NAMALWA (cell line): ENCODE results near the gene SLC25A26.
"Not testable (repeated sequence)": the region's sequence is repeated elsewhere in the genome, so short reads cannot be mapped to it uniquely, and the experiment has no call there.

Source experiments
- DNase-seq: peaks from one replicate; pipeline ENCODE4 v3.0.0-alpha.2; 2015; ENCODE audit warnings: low spot score

Gene SLC25A26

GRCh38 chr3:66270288-66270687 lies 49.5 kb downstream of the SLC25A26 start:
- no peak for DNase-seq

GRCh38 chr3:66270701-66271100 lies 49.9 kb downstream of the SLC25A26 start:
- no peak for DNase-seq

DNA sequence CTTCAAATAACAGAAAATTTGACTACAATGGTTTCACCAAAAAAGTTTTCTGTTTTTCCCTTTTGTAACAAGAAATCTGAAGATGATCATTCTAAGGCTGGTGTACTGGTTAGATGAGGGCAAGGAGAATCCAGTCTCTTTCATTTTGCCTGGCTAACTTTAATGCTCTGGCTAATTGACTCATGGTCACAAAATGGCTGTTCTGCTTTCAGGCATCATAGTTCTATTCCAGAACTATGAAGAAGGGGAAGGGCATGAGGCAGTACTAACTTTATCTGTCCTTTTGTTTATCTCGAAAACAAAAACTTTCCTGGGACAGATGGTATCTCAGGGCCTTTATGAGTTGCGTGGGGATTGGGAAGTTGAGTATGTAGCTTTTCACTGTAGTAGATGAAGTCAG lies 50.4 kb downstream of the SLC25A26 start:
- no peak for DNase-seq

DNA sequence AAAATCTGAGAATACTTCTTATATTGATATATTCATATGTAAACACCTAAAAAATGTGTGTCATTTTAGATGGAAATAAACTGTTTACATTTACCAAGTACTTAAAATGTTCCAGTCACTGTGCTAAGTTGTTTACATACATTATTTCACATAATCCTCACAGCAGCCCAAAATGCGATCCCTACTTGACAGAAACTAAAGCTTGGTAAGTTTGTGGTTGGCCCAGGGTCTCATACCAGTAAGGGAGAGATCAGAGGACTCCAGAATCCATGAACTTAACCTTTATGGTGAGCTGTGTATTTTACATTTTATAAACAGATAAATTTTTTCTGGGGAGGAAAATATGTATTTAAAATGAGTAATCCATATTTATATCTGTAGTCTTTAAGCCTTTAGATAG lies 51.2 kb downstream of the SLC25A26 start:
- no peak for DNase-seq

- DNase-seq = not testable (repeated sequence)
These were observed 54.0 kb downstream of the SLC25A26 start for GRCh38 chr3:66274837-66275236.

- peak; percentile 63 for DNase-seq
These were observed 56.0 kb downstream of the SLC25A26 start for GRCh38 chr3:66276705-66277274.

GRCh38 chr3:66279168-66279567 lies 58.4 kb downstream of the SLC25A26 start:
- DNase-seq = no peak

GRCh38 chr3:66280304-66280703 lies 59.5 kb downstream of the SLC25A26 start:
- no peak for DNase-seq

- not testable (repeated sequence) for DNase-seq
These were observed 71.1 kb downstream of the SLC25A26 start for GRCh38 chr3:66291922-66292321.

- no peak for DNase-seq
These were observed 76.6 kb downstream of the SLC25A26 start for GRCh38 chr3:66297260-66297873.

DNA sequence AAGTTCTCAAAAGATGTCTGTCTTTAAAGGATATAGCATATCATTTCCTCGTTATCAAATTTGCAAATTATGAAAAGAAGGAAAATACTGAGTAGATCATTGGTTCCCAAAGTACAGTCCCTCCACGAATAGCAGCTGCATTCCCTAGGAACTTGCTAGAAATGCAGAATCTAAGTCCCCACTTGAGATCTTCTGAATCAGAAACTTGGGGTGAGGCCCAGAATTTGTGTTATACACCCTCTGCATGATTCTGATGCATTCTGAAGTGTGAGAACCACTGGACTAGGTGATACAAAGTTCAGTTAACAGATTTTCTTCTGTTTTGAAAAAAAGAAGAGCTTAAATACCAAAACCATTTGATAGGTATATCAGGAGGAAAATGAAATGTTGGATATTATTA lies 77.1 kb downstream of the SLC25A26 start:
- no peak for DNase-seq

- DNase-seq = no peak
These were observed 77.8 kb downstream of the SLC25A26 start for GRCh38 chr3:66298591-66298990.

GRCh38 chr3:66299085-66299484 lies 78.3 kb downstream of the SLC25A26 start:
- DNase-seq = not testable (repeated sequence)

DNA sequence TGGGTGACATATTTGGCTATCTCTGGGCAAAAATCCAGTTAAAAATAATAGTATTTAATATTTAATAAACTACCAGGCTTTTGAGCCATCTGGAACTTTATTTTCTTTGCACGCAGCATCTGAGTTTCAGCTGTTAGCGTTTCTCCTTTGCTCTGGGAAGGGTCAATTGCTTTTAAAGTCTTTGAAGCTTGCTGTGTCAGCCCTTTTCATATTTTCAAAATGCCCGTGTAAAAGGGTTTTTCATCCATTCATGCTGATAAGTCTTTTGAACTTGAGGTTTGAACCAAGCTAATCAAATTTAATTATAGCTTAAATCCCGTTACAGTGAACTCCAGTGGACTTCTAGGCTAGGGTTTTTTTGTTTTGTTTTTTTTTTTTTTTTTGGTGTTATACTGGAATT lies 79.1 kb downstream of the SLC25A26 start:
- no peak for DNase-seq

DNA sequence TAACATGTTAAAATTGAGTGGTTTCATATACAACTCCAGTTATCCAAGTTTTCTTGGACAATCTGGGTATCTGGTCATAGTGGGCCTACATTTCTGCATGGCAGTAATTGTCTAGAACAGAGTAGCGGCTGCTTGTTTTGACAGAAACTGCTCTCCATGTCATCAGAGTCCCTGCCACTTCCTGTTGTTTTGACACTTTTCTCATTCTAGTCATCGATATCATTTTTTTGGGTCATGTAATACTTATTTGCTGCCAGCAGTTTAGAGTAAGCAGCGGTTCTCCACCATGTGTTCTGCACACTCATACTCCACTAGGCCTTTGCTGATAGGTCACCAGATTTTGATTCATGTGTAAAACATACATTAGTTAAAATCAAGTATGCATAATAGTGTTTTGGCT lies 81.5 kb downstream of the SLC25A26 start:
- peak; percentile 3 for DNase-seq

DNA sequence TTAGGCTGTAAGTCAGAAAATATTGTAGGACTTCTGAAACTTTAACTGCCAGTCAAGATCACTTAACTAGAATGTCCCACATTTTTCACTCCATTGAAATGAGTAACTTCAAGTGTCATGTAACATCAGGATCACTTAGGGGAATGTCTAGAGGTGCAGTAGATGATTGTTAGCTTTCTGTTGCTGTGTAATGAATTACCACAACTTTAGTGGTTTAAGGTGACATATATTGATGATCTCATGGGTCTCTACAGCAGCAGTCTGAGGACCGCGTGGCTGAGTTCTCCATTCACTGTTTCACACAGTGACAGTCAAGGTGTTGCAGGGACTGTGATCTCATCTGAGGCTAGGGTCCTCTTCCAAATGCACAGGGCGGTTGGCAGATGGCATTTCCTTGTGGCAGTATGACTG lies 82.7 kb downstream of the SLC25A26 start:
- no peak for DNase-seq

DNA sequence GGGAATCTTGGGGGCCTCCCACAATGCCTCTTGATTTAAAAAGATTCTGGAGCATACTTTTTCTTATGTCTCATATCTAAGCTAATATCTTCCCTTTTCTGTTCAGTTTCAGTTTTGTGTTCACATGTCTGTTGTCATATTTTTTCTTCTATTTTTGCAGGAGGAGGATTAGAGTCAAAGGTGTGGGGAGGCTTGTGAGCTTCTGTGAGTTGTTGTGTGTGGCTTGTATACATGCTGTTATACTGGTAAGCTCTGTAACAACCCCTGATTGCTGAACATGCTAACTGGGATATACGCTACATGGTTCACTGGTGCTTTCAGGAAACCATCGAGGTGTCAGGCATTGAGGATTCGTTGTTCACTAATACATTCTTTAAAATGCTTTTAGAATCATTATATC lies 83.5 kb downstream of the SLC25A26 start:
- DNase-seq = no peak

DNA sequence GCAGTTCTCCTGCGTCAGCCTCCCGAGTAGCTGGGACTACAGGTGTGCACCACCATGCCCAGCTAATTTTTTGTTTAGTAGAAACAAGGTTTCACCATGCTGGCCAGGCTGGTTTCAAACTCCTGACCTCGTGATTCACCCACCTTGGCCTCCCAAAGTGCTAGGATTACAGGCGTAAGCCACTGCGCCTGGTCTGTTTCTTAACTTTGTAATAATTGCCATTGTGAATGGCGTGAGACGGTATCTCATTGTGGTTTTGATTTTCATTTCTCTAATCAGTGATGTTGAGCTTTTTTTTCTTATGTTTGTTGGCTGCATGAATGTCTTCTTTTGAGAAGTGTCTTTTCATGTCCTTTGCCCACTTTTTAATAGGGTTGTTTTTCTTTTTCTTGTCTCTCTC lies 85.3 kb downstream of the SLC25A26 start:
- not testable (repeated sequence) for DNase-seq

GRCh38 chr3:66306991-66307390 lies 86.2 kb downstream of the SLC25A26 start:
- not testable (repeated sequence) for DNase-seq

DNA sequence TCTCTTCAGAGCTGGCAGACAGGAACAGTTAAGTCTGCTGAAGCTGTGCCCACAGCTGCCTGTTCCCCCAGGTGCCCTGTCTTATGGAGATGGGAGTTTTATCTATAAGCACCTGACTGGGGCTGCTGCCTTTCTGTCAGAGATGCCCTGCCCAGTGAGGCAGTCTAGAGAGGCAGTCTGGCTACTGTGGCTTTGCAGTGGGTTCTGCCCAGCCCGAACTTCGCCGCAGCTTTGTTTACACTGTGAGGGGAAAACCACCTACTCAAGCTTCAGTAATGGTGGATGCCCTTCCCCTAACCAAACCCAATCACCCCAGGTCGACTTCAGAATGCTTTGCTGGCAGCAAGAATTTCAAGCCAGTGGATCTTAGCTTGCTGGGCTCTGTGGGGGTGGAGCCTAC lies 91.2 kb downstream of the SLC25A26 start:
- DNase-seq = no peak

- DNase-seq = no peak
These were observed 93.7 kb downstream of the SLC25A26 start for GRCh38 chr3:66314455-66314854.

GRCh38 chr3:66317750-66318376 lies 97.1 kb downstream of the SLC25A26 start:
- DNase-seq = no peak

DNA sequence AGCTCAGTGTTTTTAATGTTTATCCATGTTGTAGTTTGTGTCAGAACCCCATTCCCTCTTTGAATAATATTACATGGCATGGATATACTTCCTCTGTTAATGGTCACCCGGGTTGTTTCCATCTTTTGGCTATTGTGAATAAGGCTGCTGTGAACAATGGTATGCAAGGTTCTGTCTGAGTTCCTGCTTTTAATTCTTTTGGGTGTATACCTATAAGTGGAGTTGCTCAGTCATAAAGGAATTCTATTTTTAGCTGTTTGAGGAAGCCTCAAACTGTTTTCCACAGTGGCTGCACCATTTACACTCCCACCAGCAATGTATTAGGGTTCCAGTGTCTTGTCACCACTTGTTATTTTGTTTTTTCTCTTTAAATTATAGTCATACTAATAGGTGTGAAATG lies 99.6 kb downstream of the SLC25A26 start:
- no peak for DNase-seq

DNA sequence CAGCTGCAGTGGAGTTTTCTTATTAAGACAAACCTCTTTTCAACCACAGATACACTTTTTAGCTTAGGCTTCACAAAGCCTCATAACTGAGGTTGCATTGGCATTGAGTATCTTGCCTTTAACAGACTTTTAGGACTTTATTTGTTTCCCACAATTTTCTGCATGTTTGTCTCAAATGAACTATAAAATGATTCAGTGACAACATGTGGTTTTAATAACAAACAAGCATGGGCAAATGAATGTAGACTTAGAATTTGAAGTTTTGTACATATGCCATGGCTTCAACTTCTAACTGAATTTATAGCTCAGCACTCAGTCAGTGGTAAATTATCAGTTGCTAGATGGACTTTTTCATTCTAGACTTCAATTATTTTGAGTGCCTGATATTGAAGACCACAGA lies 101.6 kb downstream of the SLC25A26 start:
- no peak for DNase-seq
